SK-N-SH (cell line): ENCODE measurements around the gene POLN. TPM values are rescaled to one million over a fixed set of nuclear protein-coding genes. Genes with fewer than 3 reads are reported as not detected.

Experiments used
- CTCF ChIA-PET: fragments of 300-600, 350-600 bp; formaldehyde crosslinking; extraction: SDS; loops from one replicate; lab custom pipeline; 2021; lab: Yijun Ruan, JAX
- POLR2A ChIA-PET: fragments of 350-600 bp; sonication (Branson Sonifier 250); formaldehyde crosslinking; extraction: SDS; loops from one replicate; lab custom pipeline; 2020; ENCODE audit warnings: antibody characterized with exemption, inconsistent platforms; lab: Yijun Ruan, JAX
- DNase-seq: peaks from one replicate; pipeline ENCODE4 v3.0.0; 2012
- H2AFZ ChIP-seq: fragments of 200-600 bp; sonication (generic); 2 replicates; pipeline ENCODE4 v1.8.1; 2016; ENCODE audit warnings: antibody characterized with exemption, mild to moderate bottlenecking, low read depth
- H3F3A ChIP-seq: fragments of 200-600 bp; sonication (generic); replicated peaks from 2 replicates; pipeline ENCODE3; 2016; ENCODE audit warnings: antibody characterized with exemption, mild to moderate bottlenecking; ENCODE audit not compliant: insufficient read depth
- H3K27ac ChIP-seq, 2 experiments: fragments of 200-500 bp in 1 of 2; fragments of 200-600 bp in 1 of 2; sonication (Bioruptor generic) in 1 of 2; sonication (generic), shearing (Covaris generic) in 1 of 2; 2 replicates each; pipeline versions ENCODE4 v1.5.1 to v1.6.1; 2014 to 2016; ENCODE audit warnings: low read depth in 2 of 2, inconsistent platforms in 1 of 2, low read length in 1 of 2, mild to moderate bottlenecking in 1 of 2, mixed read lengths in 1 of 2
- H3K27me3 ChIP-seq: fragments of 200-600 bp; sonication (generic), shearing (Covaris generic); 2 replicates; pipeline ENCODE4 v1.6.1; 2016; ENCODE audit warnings: mixed run types; ENCODE audit not compliant: insufficient read depth
- H3K36me3 ChIP-seq, 2 experiments: fragments of 200-500 bp in 1 of 2; fragments of 200-600 bp in 1 of 2; sonication (Bioruptor generic) in 1 of 2; sonication (generic) in 1 of 2; replicated peaks in 1 of 2; 2 replicates each; pipeline versions ENCODE3 to v1.5.1; 2014 to 2016; ENCODE audit warnings: low read length in 1 of 2, mild to moderate bottlenecking in 1 of 2; ENCODE audit not compliant: insufficient read depth in 2 of 2, control insufficient read depth in 1 of 2
- H3K4me1 ChIP-seq, 2 experiments: fragments of 200-500 bp in 1 of 2; fragments of 200-600 bp in 1 of 2; sonication (Bioruptor generic) in 1 of 2; sonication (generic), shearing (Covaris generic) in 1 of 2; 2 replicates each; pipeline versions ENCODE4 v1.5.1 to v1.6.1; 2014 to 2016; ENCODE audit warnings: low read depth in 1 of 2, low read length in 1 of 2, mixed run types in 1 of 2; ENCODE audit not compliant: insufficient read depth in 2 of 2, control insufficient read depth in 1 of 2
- H3K4me2 ChIP-seq: fragments of 200-600 bp; sonication (generic), shearing (Covaris generic); 2 replicates; pipeline ENCODE4 v1.6.1; 2017; ENCODE audit warnings: mixed run types
- H3K4me3 ChIP-seq, 2 experiments: fragments of 200-500 bp in 1 of 2; fragments of 200-600 bp in 1 of 2; sonication (Bioruptor generic) in 1 of 2; sonication (generic), shearing (Covaris generic) in 1 of 2; 2 replicates each; pipeline versions ENCODE4 v1.5.1 to v1.8.1; 2014 to 2016; ENCODE audit warnings: low read depth in 2 of 2, inconsistent platforms in 1 of 2, low read length in 1 of 2, mild to moderate bottlenecking in 1 of 2, mixed read lengths in 1 of 2, moderate library complexity in 1 of 2
- H3K79me2 ChIP-seq: fragments of 200-600 bp; sonication (generic); 2 replicates; pipeline ENCODE4 v1.8.1; 2017; ENCODE audit warnings: mild to moderate bottlenecking; ENCODE audit not compliant: insufficient read depth
- H3K9ac ChIP-seq: fragments of 200-600 bp; sonication (generic); 2 replicates; pipeline ENCODE4 v1.6.1; 2017; ENCODE audit warnings: mixed run types
- H3K9me2 ChIP-seq: fragments of 200-600 bp; sonication (generic); 2 replicates; pipeline ENCODE4 v1.6.1; 2017; ENCODE audit warnings: mixed run types
- H3K9me3 ChIP-seq: fragments of 200-600 bp; sonication (generic); 2 replicates; pipeline ENCODE4 v1.6.1; 2017; ENCODE audit warnings: mixed run types, mild to moderate bottlenecking, moderate library complexity
- H4K20me1 ChIP-seq: fragments of 200-600 bp; sonication (generic); 2 replicates; pipeline ENCODE4 v1.6.1; 2017; ENCODE audit warnings: mild to moderate bottlenecking, mixed run types; ENCODE audit not compliant: insufficient read depth
- CHD2 ChIP-seq: fragments of 150-350 bp; IDR thresholded peaks from 2 replicates; pipeline ENCODE4 v1.6.1; 2018; ENCODE audit warnings: low read length; ENCODE audit not compliant: partially characterized antibody
- CTCF ChIP-seq: fragments of 200-600 bp; sonication (generic); IDR thresholded peaks from 2 replicates; pipeline ENCODE4 v1.6.1; 2017; ENCODE audit warnings: antibody characterized with exemption, mild to moderate bottlenecking, moderate library complexity
- ELF1 ChIP-seq: IDR thresholded peaks from 2 replicates; pipeline ENCODE4 v1.4.0; 2012
- EP300 ChIP-seq, 2 experiments: IDR thresholded peaks; 2 replicates each; pipeline versions ENCODE4 v1.4.0 to v1.6.1; 2012; ENCODE audit warnings: borderline replicate concordance in 1 of 2, low read depth in 1 of 2, low read length in 1 of 2
- FOXM1 ChIP-seq: IDR thresholded peaks from 2 replicates; pipeline ENCODE4 v1.4.0; 2012; ENCODE audit warnings: low read depth, mild to moderate bottlenecking
- GABPA ChIP-seq: IDR thresholded peaks from 2 replicates; pipeline ENCODE4 v1.4.0; 2012; ENCODE audit warnings: low read depth, mild to moderate bottlenecking
- GATA2 ChIP-seq: sonication (generic); formaldehyde crosslinking; IDR thresholded peaks from 2 replicates; pipeline ENCODE4 v1.5.0; 2020; ENCODE audit warnings: mild to moderate bottlenecking, missing genetic modification reagents
- JUND ChIP-seq: IDR thresholded peaks from 2 replicates; pipeline ENCODE4 v1.4.0; 2012
- NFIC ChIP-seq: IDR thresholded peaks from 2 replicates; pipeline ENCODE4 v1.4.0; 2012; ENCODE audit warnings: borderline replicate concordance
- NRF1 ChIP-seq: IDR thresholded peaks from 2 replicates; pipeline ENCODE4 v1.6.1; 2012; ENCODE audit warnings: low read depth, mild to moderate bottlenecking, low read length
- PBX3 ChIP-seq: IDR thresholded peaks from 2 replicates; pipeline ENCODE4; 2012
- POLR2AphosphoS5 ChIP-seq: IDR thresholded peaks from 2 replicates; pipeline ENCODE4 v1.6.1; 2012; ENCODE audit warnings: low read depth, low read length
- RAD21 ChIP-seq: IDR thresholded peaks from 2 replicates; pipeline ENCODE4 v1.6.1; 2012; ENCODE audit warnings: mild to moderate bottlenecking, low read length
- RFX5 ChIP-seq: IDR thresholded peaks from 2 replicates; pipeline ENCODE4 v1.6.1; 2012; ENCODE audit warnings: mild to moderate bottlenecking, improper control_type of control experiment, low read length
- USF2 ChIP-seq: fragments of 150-350 bp; IDR thresholded peaks from 2 replicates; pipeline ENCODE4 v1.6.1; 2017; ENCODE audit warnings: antibody characterized with exemption, low read length, low read depth, borderline replicate concordance
- YY1 ChIP-seq: IDR thresholded peaks from 2 replicates; pipeline ENCODE4 v1.4.0; 2012; ENCODE audit warnings: low read depth, mild to moderate bottlenecking
- whole genome bisulfite sequencing: methylation state at CpG from one replicate; pipeline ENCODE4 v1.1.6; 2017; ENCODE audit warnings: low lambda C conversion rate; 5-methylcytosine and 5-hydroxymethylcytosine counted together
- polyA plus RNA-seq, 3 experiments: library from polyadenylated mRNA; depleted of rRNA; stranded (reverse); fragments of >200 nt; gene quantifications; 2 replicates each; pipeline ENCODE4 v1.2.3, GENCODE V29; 2012
- TF ChIP-seq, protein P1 (sequence below): IDR thresholded peaks from 2 replicates; pipeline ENCODE4 v1.4.0; 2012; ENCODE audit warnings: low read depth
- TF ChIP-seq, protein P2 (sequence below): IDR thresholded peaks from 2 replicates; pipeline ENCODE4 v1.4.0; 2012; ENCODE audit warnings: low read depth, borderline replicate concordance

Gene POLN
- polyA plus RNA-seq, 1 of the 3 experiments (the other 2 are of a cell fraction) = 0.67 TPM

GRCh38 chr4:2285613-2286381, 43.9 kb upstream of the POLN start:
- Histone ChIP-seq H3K79me2 (no peaks in the 10 kb centered on the region), H2AFZ (no peak overlapping the region), H4K20me1 (no peaks in the 10 kb centered on the region), H3K9me3 (no peaks in the 10 kb centered on the region), H3K4me1 (peaks cover 0 to 34% of the 10 kb centered on the region in 2 experiments; a peak in 1 of 4 replicates), H3K36me3 (no peaks in the 10 kb centered on the region), H3K27me3 (no peaks in the 10 kb centered on the region), H3K9me2 (no peaks in the 10 kb centered on the region), H3K4me3 (no peak overlapping the region), H3K4me2 (no peak overlapping the region), H3K27ac (peak overlapping the region in 1 of 2 experiments; percentile 39; a peak in 1 of 4 replicates), H3F3A (no peaks in the 10 kb centered on the region), H3K9ac (no peak overlapping the region)
- no peak for DNase-seq
- 83% methylated on average over 20 of the region's 27 CpGs for WGBS
- CTCF ChIA-PET = interaction anchor here (0.7 to 1.2 kb wide), 2 partner anchors 14 to 68 kb away, joined by 3 to 4 read pairs; no protein-coding TSS in a partner anchor
- POLR2A ChIA-PET = no interaction called here
- TF ChIP-seq FOXM1 (no peak), RFX5 (no peak), RAD21 (no peak), NFIC (no peak), CHD2 (no peak), ELF1 (no peak), NRF1 (no peak), USF2 (no peak), POLR2AphosphoS5 (no peak), GABPA (no peak), YY1 (no peak), GATA2 (CRISPR knock-in tag) (no peak), EP300 (IDR thresholded peaks at IDR 0.05; ENCODE audit: borderline replicate concordance in 1 of 2, low read depth in 1 of 2, low read length in 1 of 2) (no peak), PBX3 (no peak), CTCF (no peak), JUND (no peak)
- TF ChIP-seq, protein P1, sequence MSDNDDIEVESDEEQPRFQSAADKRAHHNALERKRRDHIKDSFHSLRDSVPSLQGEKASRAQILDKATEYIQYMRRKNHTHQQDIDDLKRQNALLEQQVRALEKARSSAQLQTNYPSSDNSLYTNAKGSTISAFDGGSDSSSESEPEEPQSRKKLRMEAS = no peak
- TF ChIP-seq, protein P2, sequence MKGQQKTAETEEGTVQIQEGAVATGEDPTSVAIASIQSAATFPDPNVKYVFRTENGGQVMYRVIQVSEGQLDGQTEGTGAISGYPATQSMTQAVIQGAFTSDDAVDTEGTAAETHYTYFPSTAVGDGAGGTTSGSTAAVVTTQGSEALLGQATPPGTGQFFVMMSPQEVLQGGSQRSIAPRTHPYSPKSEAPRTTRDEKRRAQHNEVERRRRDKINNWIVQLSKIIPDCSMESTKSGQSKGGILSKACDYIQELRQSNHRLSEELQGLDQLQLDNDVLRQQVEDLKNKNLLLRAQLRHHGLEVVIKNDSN = no peak
